ENCODE measurements around the gene MTSS2. TPM values are rescaled to one million over a fixed set of nuclear protein-coding genes. Genes with fewer than 3 reads are reported as not detected.
A peak's percentile ranks its signal among the peaks of the same experiment; 100 is the strongest.

MTSS2 gene
- polyA plus RNA-seq, 1 of the 3 experiments (the other 2 are of a cell fraction): 54.1 TPM

DNA sequence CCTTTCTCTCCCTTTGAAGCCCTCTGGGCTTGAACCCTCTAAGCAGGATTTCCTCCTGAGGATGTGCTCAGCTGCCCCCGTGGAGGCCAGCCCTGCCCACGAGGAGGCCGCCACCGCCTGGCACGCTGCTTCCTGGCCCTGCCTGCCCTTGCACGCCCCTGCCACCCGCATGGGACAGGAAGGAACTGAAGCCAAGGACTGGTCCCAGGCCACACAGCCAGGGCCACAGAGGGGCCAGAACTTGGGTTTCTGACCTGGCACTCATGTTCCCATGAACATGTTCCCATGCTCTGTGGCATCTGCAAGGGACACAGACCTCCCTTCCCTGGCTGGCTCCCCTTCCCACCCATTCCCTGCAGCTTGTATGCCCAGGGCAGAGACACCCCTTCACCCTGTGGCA lies 24.1 kb upstream of the MTSS2 start:
- no peak for DNase-seq
- Histone ChIP-seq H3K36me3 (replicated peaks in 1 of 2; ENCODE audit: control insufficient read depth in 1 of 2, insufficient read depth in 2 of 2, low read length in 1 of 2) (no peaks in the 10 kb centered on the region), H3K4me2 (no peak overlapping the region), H3K9me3 (no peaks in the 10 kb centered on the region), H3K9ac (no peak overlapping the region), H2AFZ (ENCODE audit: low read depth) (no peak overlapping the region), H3K27me3 (ENCODE audit: insufficient read depth) (no peaks in the 10 kb centered on the region), H3F3A (replicated peaks; ENCODE audit: insufficient read depth) (peaks cover 30% of the 10 kb centered on the region), H3K79me2 (ENCODE audit: insufficient read depth) (no peaks in the 10 kb centered on the region), H3K4me3 (ENCODE audit: low read depth in 2 of 2, low read length in 1 of 2) (no peak overlapping the region), H3K4me1 (ENCODE audit: control insufficient read depth in 1 of 2, insufficient read depth in 2 of 2, low read depth in 1 of 2, low read length in 1 of 2) (peaks cover 33 to 79% of the 10 kb centered on the region in 2 experiments), H3K27ac (ENCODE audit: low read depth in 2 of 2, low read length in 1 of 2) (peak overlapping the region in 1 of 2 experiments; percentile 31; a peak in 1 of 4 replicates), H3K9me2 (no peaks in the 10 kb centered on the region), H4K20me1 (ENCODE audit: insufficient read depth) (no peaks in the 10 kb centered on the region)
- POLR2A ChIA-PET: no interaction called here
- no peak for TF ChIP-seq MEF2A (IDR thresholded peaks at IDR 0.05; ENCODE audit: borderline replicate concordance, low read depth)
- TF ChIP-seq RCOR1 (IDR thresholded peaks at IDR 0.05; ENCODE audit: low read length): no peak
- no peak for TF ChIP-seq FOSL2 (IDR thresholded peaks at IDR 0.05; ENCODE audit: borderline replicate concordance, low read depth)
- TF ChIP-seq TCF12 (IDR thresholded peaks at IDR 0.05): no peak
- TF ChIP-seq ELF1 (IDR thresholded peaks at IDR 0.05): no peak
- TF ChIP-seq GABPA (IDR thresholded peaks at IDR 0.05; ENCODE audit: low read depth): no peak
- TF ChIP-seq POLR2AphosphoS5 (IDR thresholded peaks at IDR 0.05; ENCODE audit: low read depth, low read length): no peak
- TF ChIP-seq, protein P1, sequence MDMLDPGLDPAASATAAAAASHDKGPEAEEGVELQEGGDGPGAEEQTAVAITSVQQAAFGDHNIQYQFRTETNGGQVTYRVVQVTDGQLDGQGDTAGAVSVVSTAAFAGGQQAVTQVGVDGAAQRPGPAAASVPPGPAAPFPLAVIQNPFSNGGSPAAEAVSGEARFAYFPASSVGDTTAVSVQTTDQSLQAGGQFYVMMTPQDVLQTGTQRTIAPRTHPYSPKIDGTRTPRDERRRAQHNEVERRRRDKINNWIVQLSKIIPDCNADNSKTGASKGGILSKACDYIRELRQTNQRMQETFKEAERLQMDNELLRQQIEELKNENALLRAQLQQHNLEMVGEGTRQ (IDR thresholded peaks at IDR 0.05; ENCODE audit: borderline replicate concordance, low read depth, low read length): no peak
- TF ChIP-seq EZH2phosphoT487 (IDR thresholded peaks at IDR 0.05; ENCODE audit: borderline replicate concordance, low read depth): no peak
- no peak for TF ChIP-seq CHD2 (IDR thresholded peaks at IDR 0.05; ENCODE audit: low read length, partially characterized antibody)
- TF ChIP-seq, protein P2, sequence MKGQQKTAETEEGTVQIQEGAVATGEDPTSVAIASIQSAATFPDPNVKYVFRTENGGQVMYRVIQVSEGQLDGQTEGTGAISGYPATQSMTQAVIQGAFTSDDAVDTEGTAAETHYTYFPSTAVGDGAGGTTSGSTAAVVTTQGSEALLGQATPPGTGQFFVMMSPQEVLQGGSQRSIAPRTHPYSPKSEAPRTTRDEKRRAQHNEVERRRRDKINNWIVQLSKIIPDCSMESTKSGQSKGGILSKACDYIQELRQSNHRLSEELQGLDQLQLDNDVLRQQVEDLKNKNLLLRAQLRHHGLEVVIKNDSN (IDR thresholded peaks at IDR 0.05; ENCODE audit: borderline replicate concordance, low read depth): no peak
- no peak for TF ChIP-seq TEAD4 (IDR thresholded peaks at IDR 0.05; ENCODE audit: borderline replicate concordance, insufficient read depth)
- no peak for TF ChIP-seq FOXJ3 (CRISPR knock-in tag; IDR thresholded peaks at IDR 0.05)
- TF ChIP-seq, protein P3, sequence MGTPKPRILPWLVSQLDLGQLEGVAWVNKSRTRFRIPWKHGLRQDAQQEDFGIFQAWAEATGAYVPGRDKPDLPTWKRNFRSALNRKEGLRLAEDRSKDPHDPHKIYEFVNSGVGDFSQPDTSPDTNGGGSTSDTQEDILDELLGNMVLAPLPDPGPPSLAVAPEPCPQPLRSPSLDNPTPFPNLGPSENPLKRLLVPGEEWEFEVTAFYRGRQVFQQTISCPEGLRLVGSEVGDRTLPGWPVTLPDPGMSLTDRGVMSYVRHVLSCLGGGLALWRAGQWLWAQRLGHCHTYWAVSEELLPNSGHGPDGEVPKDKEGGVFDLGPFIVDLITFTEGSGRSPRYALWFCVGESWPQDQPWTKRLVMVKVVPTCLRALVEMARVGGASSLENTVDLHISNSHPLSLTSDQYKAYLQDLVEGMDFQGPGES (IDR thresholded peaks at IDR 0.05; ENCODE audit: low read depth, low read length): no peak
- TF ChIP-seq NFIC (IDR thresholded peaks at IDR 0.05; ENCODE audit: borderline replicate concordance): no peak
- no peak for TF ChIP-seq RAD21 (IDR thresholded peaks at IDR 0.05; ENCODE audit: low read length)
- no peak for TF ChIP-seq SMC3 (IDR thresholded peaks at IDR 0.05; ENCODE audit: low read depth, low read length)
- TF ChIP-seq MXI1 (IDR thresholded peaks at IDR 0.05; ENCODE audit: low read depth, low read length): no peak
- CTCF ChIA-PET: interaction anchor here (0.9 to 1.4 kb wide), 2 partner anchors 17 to 31 kb away, joined by 3 to 4 read pairs; no protein-coding TSS in a partner anchor
- WGBS (ENCODE audit: low lambda C conversion rate): no CpG with 5 or more reads among the region's 7 CpGs
